GM18526 (cell line): ENCODE results near the gene SH3YL1.

Experiments
- POLR2A ChIP-seq: IDR thresholded peaks from 3 replicates; pipeline ENCODE4 v1.6.1; 2011; ENCODE audit not compliant: insufficient read length; ENCODE audit errors: extremely low read depth

The SH3YL1 gene

DNA sequence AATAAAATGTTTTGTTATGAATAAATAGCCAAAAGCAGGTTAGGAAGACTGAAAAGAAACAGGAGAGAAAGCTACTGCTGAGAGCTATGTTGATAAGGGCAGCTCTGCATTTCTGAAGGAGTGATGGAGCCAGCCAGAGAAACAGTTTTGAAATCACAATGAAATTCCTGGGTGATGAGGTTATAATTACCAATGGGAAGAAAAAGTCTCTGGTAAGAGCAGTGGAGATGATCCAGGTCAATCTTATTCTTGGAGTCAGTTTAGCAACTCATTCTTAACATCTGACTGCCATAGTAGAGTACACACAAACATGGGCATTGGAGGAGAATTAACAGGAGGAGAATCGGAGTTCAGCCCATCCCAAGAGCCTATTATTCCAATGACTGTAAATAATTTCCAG, 21.7 kb upstream of the SH3YL1 start:
- no peak for TF ChIP-seq POLR2A

DNA sequence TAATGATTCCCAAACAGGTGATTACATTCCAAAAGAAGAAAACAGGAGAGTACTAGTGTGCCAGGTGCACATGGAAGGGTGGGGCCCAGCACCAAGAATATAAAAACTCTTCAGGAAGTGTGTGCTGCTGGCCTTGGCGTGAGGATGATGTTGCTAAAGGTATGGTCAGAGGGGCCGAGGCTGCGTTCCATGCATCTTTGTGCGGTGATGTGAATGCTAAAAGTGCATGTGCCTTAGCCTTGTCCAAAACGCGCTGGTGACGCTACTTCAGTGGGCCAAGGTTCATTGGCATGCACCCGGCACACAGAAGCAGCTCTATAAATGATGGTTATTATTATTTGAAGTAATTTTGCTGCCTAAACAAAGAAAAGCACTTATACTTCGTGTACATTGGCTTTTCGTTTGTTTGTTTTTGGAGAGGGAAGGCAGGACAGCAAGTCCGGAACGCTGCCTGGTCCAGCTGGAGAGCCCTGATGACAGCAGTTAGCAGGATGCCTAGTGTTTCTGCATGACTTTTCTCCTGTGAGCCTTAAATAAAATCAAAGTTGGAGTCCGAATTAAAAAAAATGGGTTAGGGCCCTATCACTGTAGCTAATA, 21.2 kb upstream of the SH3YL1 start:
- TF ChIP-seq POLR2A: no peak

DNA sequence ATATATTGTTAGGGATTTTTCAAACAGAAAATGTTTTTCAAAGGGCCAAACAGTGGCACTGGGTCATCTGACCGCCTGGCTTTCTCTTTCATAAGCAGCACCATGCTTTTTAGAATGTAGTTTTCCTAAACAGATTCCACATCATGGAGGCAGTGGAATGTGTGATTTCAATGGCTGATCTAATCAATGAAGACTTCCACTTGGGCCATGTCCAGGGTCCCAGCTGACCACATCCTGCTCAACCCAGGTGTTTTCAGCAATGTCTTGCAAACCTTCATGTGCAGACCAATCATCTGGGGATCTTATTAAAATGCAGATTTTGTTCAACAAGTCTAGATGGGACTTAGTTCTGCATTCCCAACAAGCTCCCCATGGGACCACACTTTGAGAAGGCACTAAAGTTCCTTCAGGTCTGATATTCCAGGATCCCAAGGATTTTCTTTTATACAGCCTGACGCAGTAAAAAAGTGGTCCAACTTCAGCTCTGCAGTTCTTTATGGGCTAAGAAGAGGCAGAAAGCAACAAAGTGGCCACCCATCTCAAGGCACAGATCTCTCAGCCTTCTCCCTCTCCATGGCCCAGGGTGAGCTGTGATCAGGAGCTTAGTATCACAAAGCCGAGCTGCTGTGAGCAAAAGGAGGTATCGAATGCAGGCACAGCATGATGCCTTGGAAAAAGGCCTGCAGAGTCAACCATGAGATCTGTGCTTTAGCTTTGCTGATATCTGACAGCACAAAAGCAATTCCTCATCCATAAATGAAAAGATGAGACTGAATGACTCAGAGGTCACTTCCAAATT, 20.4 kb upstream of the SH3YL1 start:
- no peak for TF ChIP-seq POLR2A

DNA sequence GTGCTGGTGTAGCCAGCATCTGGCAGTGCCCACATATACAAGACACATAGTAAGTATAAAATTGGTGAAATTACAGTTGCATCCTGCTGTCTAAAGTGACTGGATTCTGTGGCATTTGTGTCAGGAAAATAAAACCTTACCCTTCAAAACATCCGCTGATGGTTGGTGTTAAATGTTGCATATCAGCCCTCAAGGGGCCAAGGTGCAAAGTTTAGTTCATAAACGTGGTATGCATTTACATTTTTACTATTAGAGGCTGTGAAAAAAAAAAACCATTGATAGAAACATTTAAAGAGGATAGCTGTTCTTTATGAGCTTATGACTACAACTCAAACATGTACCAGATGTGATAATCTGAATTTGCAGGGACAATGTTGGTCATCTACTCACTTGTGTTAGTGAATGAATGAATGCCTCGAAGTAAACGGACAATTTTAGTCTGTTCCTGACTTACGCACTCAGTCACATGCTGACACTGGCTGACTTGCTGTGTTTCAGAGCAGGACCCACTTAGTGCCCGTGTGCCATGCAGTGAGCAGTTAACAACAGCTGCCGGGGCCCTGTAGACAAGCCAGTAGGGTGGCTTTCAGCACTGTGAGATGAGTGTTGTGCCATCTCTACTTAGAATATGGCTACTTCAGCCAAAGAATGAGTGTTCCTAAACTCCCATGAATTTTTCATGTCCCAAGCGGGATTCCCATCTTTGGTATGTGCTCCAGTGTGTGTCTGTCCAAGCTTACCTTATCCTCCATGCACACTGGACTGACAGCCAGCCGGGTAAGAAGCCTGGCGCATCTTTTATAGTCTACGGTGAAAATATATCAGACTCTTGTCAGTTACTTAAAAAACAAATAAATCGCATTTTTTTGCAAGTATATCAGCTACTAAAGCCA, 18.8 kb upstream of the SH3YL1 start:
- TF ChIP-seq POLR2A: no peak

DNA sequence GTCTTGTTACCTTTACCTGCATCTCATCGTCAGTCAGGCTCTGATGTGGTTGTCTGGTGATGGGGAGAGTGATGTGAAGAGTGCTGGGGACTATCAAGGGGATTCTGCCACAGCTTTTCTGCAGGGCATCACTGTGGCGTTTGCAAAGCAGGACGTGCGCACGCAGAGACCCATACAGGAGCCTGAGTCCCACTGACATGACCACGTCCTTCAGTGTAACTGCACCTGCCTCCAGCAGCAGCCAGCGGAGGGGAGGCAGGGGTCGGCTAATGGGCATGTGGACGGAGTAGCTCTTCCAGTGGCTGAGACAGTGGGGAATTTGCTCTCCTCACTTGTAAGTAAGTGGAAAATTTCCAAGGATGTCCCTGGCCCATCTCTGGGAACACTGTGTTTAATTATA, 17.5 kb upstream of the SH3YL1 start:
- TF ChIP-seq POLR2A: no peak

DNA sequence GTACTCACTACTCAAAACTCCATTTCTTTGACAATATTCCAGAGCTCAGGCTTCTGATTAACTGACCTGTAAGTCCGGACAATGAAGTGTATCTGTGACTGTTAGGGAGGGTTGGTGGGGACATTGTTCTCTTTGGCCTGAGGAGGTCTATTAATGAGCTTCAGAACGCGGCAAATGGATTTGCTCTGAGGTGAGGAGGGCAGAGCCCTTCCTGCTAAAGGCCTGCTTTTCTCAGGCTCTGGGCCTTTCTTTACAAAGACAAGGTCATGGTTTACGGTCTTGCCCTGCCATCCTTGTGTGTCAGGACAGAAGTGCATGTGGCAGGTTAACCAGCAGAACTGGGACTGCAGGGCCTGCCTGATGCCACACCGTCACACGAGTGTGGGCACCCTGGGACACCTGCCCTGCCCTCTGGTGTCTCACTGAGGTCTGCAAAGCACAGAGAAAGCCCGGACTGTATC, 16.8 kb upstream of the SH3YL1 start:
- no peak for TF ChIP-seq POLR2A

DNA sequence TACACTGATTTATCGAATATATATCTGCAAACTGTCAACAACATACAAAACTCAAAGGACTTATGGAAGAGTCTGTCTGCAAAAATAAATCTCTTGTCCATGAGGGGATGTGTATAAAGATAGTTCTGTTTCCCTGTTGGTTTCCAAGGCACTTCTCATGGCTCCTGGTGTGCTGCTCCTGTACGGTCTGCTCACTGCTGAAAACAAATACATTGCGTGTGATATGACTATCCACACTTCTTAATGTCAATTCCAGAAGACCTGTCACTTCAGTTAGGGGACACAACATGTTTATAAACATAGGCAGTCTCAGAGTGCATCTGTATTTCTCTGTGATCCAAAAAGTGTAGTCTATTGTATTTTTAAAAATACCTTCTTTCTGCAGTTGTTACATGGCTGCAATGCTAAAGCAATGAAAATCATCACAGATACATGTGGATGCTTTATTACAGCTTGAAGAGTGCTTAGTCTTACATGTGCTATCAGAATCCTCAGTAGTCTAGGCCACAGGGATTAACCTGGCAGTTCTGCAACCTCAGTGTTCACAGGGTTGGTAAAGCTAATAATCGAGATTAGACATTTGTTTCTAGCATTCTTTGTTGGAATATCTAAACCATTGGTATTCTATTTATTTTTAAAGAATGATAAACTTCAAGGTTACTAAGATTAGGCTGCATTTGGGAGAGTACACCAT, 16.3 kb upstream of the SH3YL1 start:
- TF ChIP-seq POLR2A: no peak

DNA sequence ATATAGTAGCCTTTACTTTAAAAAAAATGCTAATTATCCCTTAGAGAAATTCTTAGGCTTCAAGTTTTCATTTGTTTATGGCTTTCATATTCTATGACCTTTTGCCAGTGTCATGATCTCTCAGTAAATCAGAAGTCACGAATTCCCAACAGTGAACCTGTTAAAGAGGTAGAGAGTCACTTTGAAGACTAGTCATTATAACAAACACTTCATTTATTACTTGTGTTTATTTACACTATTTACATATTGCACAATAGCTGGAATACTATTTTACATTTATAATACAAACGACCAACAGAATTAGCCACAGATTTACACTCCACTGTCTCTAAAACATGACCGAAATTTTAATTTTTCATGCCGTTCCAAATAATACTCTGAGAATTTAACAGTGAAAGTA, 15.5 kb upstream of the SH3YL1 start:
- TF ChIP-seq POLR2A: no peak

DNA sequence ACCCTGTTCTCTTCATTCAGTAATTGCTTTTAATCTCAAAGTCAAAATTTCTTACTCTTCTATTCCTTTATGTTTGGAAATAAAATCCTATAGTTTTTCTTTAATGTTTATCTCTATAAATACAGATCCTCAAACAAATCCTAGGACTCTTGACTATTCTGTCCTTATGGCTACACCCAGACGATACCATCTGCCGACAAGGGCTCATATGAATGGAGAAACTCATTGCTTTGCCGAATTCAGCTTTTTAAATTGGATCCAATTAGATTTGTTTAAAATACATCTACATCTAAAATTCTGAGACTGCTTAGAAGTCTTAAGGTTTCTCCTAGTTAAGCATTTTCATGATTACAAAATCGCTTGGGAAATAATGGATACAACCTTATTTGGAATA, 15.1 kb upstream of the SH3YL1 start:
- TF ChIP-seq POLR2A: no peak

DNA sequence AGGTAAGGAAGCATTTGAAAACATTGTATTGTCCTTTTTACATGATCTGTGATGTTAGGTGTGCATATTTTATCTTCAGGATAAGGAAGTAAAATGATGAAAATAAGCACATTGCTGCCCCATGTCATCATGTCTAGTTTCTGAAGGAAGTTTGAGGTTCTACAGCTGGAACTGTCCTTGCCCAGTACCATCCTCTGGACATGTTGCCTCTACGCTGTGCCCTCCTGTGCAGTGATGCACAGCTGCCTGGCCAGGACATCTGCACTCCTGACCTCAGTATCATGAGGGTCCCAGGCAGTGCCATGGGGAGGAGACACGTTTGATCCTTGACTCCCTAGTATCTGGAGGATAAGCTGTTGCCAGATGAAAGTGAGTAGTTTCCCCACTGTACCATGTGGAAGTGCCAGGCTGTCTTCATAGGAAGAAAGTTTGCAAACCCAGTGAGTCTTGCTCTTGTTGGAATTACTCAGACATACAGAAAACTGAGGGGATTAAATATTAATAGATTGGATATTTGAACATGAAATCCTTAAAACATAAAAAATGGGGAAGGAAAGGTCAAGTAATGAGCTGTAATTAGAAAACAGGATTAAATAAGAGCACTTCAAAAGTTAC, 14.6 kb upstream of the SH3YL1 start:
- TF ChIP-seq POLR2A: no peak

DNA sequence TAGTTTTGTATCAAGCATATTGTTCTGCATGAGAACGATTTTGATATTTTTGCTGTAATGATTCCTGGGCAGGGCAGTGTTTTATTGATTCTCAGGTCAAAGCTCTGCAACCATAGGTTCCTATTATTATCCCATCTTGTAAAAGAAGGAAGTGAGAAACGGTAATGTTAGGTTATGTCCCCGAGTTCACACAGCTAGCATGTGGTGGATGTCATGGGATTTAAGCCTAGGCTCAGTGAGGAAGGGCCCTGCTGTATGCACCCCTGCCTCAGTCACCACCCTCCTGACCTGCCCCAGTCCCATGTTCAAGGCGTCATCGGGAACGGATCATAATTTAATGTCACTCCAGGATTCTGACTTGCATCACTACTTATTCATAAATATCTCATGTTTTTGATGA, 11.6 kb upstream of the SH3YL1 start:
- TF ChIP-seq POLR2A: no peak

DNA sequence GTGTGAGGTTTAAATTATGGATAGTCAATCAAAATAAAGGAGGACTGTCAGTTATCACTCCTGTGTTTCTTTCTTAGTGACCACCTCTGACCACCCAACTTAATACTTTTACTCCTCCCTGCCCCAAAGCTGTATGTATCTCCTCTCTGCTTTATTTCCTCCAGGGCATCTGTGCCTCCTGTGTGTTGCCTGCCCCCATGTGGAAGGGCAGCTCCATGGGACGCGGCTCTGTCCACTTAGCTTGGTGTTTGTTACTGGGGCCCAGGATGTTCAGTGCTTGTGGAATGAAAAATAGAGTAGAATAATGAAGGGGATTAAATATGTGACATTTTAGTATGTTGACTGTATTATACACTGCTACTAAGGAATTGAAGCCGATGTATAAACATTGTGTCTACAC, 10.7 kb upstream of the SH3YL1 start:
- TF ChIP-seq POLR2A: no peak

DNA sequence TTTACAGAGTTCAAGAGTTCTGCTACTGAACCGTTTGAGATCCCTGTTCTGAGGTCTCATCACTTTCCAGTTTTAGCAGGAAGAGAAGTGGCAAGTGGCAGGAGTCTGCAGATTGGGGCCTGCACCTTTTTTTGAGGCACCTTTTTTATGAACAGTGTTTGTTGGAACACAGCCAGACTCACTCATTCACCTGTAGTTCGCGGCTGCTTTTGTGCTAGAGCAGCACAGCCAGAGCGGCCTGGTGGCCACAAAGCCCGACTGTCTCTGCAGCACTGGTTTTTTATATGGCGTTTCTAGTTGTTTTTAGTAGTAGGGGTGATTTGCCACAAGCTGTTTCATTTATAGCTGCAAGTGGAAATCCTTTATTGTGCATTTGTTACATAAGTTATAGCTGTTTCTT, 9.5 kb upstream of the SH3YL1 start:
- no peak for TF ChIP-seq POLR2A

DNA sequence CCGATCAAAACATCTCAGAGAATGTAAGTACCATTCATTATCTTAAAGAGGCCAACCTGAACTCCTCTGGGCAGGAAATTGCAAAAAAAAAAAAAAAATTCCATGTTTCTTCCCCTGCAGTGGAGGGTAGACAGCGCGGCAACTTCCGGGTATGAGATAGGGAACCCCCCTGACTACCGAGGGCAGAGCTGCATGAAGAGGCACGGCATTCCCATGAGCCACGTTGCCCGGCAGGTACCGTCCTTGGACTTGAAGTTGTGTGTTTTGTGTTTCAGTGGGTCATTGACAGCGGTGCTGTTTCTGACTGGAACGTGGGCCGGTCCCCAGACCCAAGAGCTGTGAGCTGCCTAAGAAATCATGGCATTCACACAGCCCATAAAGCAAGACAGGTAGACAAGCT, 8.1 kb upstream of the SH3YL1 start:
- TF ChIP-seq POLR2A: no peak

DNA sequence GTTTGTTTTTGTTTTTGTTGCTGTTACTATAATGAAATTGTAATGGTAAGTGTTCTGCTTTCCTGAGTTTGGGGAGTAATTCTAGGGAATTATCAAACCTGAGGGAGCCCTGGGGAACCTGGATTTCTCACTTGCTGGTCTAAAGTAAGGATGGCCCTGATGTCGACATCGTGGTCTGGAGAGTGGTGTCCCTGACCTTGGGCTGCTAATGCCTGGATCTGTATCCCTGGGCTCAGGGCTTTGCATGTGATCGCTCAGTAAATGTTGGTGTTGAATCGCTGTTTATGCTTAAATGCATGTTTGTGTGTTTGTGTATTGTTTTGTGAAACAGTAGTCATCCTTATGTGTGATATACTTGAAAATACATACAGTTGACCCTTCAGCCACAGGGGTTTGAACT, 7.0 kb upstream of the SH3YL1 start:
- TF ChIP-seq POLR2A: no peak
